Measurements from ENCODE around the gene CLEC4F. TPM values are rescaled to one million over a fixed set of nuclear protein-coding genes. Genes with fewer than 3 reads are reported as not detected.

Gene CLEC4F
- total RNA-seq, 1 experiment from 2014 or later = not detected

DNA sequence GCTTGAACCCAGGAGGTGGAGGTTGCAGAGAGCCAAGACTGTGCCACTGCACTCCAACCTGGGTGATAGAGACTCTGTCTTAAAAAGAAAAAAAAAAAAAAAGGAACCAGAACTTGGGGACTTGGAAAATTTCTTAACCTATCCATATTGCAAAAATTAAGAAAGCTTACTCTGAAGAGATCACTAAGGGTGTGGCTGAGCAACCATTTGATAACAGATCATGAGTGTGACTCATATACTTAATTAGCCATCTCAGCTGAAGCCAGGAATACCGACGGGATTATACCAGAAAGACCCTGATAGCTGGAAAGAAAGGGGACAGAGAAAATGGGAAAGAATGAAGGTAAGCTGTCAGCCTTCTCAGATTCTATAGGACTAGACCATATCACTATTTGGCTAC lies 45.3 kb downstream of the CLEC4F start:
- Histone ChIP-seq H3K79me1 (ENCODE audit: insufficient read depth, low read depth, low read length, poor library complexity, severe bottlenecking) (no peaks in the 10 kb centered on the region), H2BK5ac (ENCODE audit: insufficient read length, low read length) (no peak overlapping the region), H4K8ac (replicated peaks; ENCODE audit: insufficient read length, low read depth, low read length) (no peak overlapping the region), H3K27me3 (ENCODE audit: insufficient read depth, low read length) (no peaks in the 10 kb centered on the region), H2BK12ac (ENCODE audit: insufficient read length, low read depth, low read length) (no peak overlapping the region), H4K20me1 (ENCODE audit: control insufficient read depth, insufficient read depth, insufficient read length) (no peaks in the 10 kb centered on the region), H3K23me2 (ENCODE audit: insufficient read length, low read depth, low read length, poor library complexity, severe bottlenecking) (no peaks in the 10 kb centered on the region), H3K4me2 (ENCODE audit: insufficient read depth, insufficient read length, low read length) (no peak overlapping the region), H2BK15ac (ENCODE audit: low read depth, low read length) (no peak overlapping the region), H3K18ac (ENCODE audit: insufficient read length, low read depth, low read length) (no peak overlapping the region), H2AFZ (ENCODE audit: low read length) (no peak overlapping the region), H3T11ph (ENCODE audit: low read length) (no peak overlapping the region), H3K23ac (ENCODE audit: insufficient read length, low read depth, low read length) (no peak overlapping the region), H3K4me1 (ENCODE audit: insufficient read depth, low read length) (peaks cover 6% of the 10 kb centered on the region; the same call in 1 of the 2 replicates), H3K9ac (ENCODE audit: extremely low read depth, insufficient read length, low read length) (no peak overlapping the region), H3K4ac (ENCODE audit: low read depth, low read length) (no peak overlapping the region), H2BK20ac (ENCODE audit: low read depth, low read length, poor library complexity, severe bottlenecking) (no peak overlapping the region), H3K14ac (ENCODE audit: insufficient read depth, low read length) (no peak overlapping the region), H4K5ac (ENCODE audit: insufficient read length, low read depth, low read length) (no peak overlapping the region), H3K56ac (ENCODE audit: insufficient read length, low read depth, low read length) (no peak overlapping the region), H3K79me2 (ENCODE audit: insufficient read depth, low read length) (no peaks in the 10 kb centered on the region), H3K27ac (ENCODE audit: insufficient read length, low read depth, low read length) (no peak overlapping the region), H2BK120ac (ENCODE audit: low read depth, low read length, poor library complexity, severe bottlenecking) (no peak overlapping the region), H3K9me3 (ENCODE audit: control insufficient read depth, low read depth, low read length) (no peaks in the 10 kb centered on the region), H4K91ac (ENCODE audit: insufficient read length, low read depth, low read length) (no peak overlapping the region), H2AK5ac (ENCODE audit: insufficient read length, low read length) (no peak overlapping the region)
- TF ChIP-seq CTCF (conservative IDR thresholded peaks at IDR 0.05) = no peak
- H3K27me3 Mint-ChIP-seq (ENCODE audit: low read depth) = peaks cover 26% of the 10 kb centered on the region
- peaks cover 14 to 20% of the 10 kb centered on the region in 2 experiments for H3K4me1 Mint-ChIP-seq
- H3K4me3 Mint-ChIP-seq = no peak overlapping the region
- no peaks in the 10 kb centered on the region for H3K9me3 Mint-ChIP-seq
- H3K27ac Mint-ChIP-seq = no peak overlapping the region
- no CpG with 5 or more reads among the region's 2 CpGs for WGBS (ENCODE audit: extremely low coverage, insufficient read length, low lambda C conversion rate)
- H3K36me3 Mint-ChIP-seq (ENCODE audit: insufficient read depth in 1 of 3, low read depth in 3 of 3) = no peaks in the 10 kb centered on the region
- no peak for DNase-seq
